ENCODE data around the gene USH1C.

Gene USH1C

DNA sequence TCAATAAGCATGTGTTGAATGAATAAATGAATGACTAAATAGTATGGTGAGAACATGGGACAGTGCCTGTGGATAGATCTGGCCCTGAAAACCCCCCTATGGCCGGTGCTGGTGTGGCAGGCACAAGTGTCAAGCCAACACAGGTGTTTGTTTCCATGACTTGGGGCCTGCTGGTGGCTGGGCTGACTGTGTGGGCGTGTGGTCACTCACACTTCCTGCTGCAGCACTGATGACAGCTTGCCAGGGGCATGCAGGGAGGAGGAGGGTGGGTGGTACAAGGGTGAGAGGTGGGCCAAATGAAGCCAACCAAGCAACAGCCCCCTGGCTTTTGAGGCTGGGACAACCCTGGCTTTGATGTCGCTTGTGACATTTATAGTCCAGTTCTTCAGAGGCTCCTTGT is 37.3 kb downstream of the USH1C start:
- TF ChIP-seq ZFHX2 (tag by site-specific recombination; conservative IDR thresholded peaks at IDR 0.05) (peak; percentile 58), EGR2 (tag by site-specific recombination; IDR thresholded peaks at IDR 0.05; ENCODE audit: low read depth) (peak; percentile 61; the same call in 1 of the 2 replicates)
- TF ChIP-seq, protein P1, sequence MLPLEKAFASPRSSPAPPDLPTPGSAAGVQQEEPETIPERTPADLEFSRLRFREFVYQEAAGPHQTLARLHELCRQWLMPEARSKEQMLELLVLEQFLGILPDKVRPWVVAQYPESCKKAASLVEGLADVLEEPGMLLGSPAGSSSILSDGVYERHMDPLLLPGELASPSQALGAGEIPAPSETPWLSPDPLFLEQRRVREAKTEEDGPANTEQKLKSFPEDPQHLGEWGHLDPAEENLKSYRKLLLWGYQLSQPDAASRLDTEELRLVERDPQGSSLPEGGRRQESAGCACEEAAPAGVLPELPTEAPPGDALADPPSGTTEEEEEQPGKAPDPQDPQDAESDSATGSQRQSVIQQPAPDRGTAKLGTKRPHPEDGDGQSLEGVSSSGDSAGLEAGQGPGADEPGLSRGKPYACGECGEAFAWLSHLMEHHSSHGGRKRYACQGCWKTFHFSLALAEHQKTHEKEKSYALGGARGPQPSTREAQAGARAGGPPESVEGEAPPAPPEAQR (tag by site-specific recombination; IDR thresholded peaks at IDR 0.05): no peak
- TF ChIP-seq, protein P2, sequence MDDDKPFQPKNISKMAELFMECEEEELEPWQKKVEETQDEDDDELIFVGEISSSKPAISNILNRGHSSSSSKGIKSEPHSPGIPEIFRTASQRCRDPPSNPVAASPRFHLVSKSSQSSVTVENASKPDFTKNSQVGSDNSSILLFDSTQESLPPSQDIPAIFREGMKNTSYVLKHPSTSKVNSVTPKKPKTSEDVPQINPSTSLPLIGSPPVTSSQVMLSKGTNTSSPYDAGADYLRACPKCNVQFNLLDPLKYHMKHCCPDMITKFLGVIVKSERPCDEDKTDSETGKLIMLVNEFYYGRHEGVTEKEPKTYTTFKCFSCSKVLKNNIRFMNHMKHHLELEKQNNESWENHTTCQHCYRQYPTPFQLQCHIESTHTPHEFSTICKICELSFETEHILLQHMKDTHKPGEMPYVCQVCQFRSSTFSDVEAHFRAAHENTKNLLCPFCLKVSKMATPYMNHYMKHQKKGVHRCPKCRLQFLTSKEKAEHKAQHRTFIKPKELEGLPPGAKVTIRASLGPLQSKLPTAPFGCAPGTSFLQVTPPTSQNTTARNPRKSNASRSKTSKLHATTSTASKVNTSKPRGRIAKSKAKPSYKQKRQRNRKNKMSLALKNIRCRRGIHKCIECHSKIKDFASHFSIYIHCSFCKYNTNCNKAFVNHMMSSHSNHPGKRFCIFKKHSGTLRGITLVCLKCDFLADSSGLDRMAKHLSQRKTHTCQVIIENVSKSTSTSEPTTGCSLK (tag by site-specific recombination; IDR thresholded peaks at IDR 0.05): no peak
- Histone ChIP-seq H3K9me3 (ENCODE audit: control insufficient read depth, insufficient read depth, low read depth, low read length) (no peaks in the 10 kb centered on the region), H3K4me3 (ENCODE audit: low read depth, low read length) (no peak overlapping the region), H3K36me3 (ENCODE audit: control insufficient read depth in 2 of 2, insufficient read depth in 1 of 2, low read length in 2 of 2) (no peaks in the 10 kb centered on the region), H3K4me1 (ENCODE audit: control insufficient read depth, insufficient read depth, low read length) (no peaks in the 10 kb centered on the region), H3K27ac (ENCODE audit: extremely low read depth, low read depth, low read length) (no peak overlapping the region)
- POLR2A ChIA-PET: no interaction called here
- CTCF ChIA-PET: interaction anchor here (0.6 to 13.0 kb wide), 9 partner anchors 8 to 566 kb away, joined by 3 to 318 read pairs (median 4); partner anchors contain the start of genes ABCC8 and KCNJ11

DNA sequence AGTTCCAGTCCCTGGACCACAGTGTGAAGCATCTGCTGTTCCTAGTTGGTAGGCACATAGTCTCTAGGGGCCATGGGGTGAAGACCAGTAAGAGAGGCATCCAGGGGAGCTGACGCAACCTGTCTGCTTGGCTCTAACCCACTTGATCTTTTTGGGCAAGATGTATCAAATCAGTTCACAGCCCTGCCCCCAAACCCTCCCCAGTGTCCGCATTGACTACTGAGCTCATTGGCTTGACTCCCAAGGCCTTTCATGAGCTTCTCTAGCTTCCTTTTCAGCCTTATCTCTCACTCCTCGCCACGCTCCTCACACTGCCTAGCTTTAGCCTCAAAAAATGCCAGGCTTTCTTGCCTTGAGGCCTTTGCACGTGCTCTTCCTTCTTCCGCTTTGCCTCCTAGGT is 37.9 kb downstream of the USH1C start:
- ChIA-PET CTCF (interaction anchor here (0.5 to 13.0 kb wide), 10 partner anchors 9 to 717 kb away, joined by 3 to 318 read pairs (median 4); partner anchors contain the start of genes ABCC8 and KCNJ11), POLR2A (no interaction called here)
- no peak for TF ChIP-seq ZNF121 (tag by site-specific recombination; IDR thresholded peaks at IDR 0.05)
- TF ChIP-seq, protein P3, sequence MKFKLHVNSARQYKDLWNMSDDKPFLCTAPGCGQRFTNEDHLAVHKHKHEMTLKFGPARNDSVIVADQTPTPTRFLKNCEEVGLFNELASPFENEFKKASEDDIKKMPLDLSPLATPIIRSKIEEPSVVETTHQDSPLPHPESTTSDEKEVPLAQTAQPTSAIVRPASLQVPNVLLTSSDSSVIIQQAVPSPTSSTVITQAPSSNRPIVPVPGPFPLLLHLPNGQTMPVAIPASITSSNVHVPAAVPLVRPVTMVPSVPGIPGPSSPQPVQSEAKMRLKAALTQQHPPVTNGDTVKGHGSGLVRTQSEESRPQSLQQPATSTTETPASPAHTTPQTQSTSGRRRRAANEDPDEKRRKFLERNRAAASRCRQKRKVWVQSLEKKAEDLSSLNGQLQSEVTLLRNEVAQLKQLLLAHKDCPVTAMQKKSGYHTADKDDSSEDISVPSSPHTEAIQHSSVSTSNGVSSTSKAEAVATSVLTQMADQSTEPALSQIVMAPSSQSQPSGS (tag by site-specific recombination; IDR thresholded peaks at IDR 0.05; ENCODE audit: low read depth): no peak
- no peak for TF ChIP-seq ZNF629 (tag by site-specific recombination; IDR thresholded peaks at IDR 0.05)
- no peak for TF ChIP-seq ZNF394 (tag by site-specific recombination; IDR thresholded peaks at IDR 0.05; ENCODE audit: borderline replicate concordance)
- TF ChIP-seq, protein P4, sequence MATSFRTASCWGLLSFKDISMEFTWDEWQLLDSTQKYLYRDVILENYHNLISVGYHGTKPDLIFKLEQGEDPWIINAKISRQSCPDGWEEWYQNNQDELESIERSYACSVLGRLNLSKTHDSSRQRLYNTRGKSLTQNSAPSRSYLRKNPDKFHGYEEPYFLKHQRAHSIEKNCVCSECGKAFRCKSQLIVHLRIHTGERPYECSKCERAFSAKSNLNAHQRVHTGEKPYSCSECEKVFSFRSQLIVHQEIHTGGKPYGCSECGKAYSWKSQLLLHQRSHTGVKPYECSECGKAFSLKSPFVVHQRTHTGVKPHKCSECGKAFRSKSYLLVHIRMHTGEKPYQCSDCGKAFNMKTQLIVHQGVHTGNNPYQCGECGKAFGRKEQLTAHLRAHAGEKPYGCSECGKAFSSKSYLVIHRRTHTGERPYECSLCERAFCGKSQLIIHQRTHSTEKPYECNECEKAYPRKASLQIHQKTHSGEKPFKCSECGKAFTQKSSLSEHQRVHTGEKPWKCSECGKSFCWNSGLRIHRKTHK (tag by site-specific recombination; IDR thresholded peaks at IDR 0.05): no peak
- TF ChIP-seq MYNN (tag by site-specific recombination; IDR thresholded peaks at IDR 0.05; ENCODE audit: borderline replicate concordance): no peak
- TF ChIP-seq ZNF792 (tag by site-specific recombination; IDR thresholded peaks at IDR 0.05): no peak
- no peak for TF ChIP-seq SCRT2 (tag by site-specific recombination; IDR thresholded peaks at IDR 0.05)
- no peak for TF ChIP-seq ZNF571 (tag by site-specific recombination; IDR thresholded peaks at IDR 0.05)
- TF ChIP-seq ZNF768 (tag by site-specific recombination; IDR thresholded peaks at IDR 0.05): no peak
- TF ChIP-seq ZNF544 (tag by site-specific recombination; IDR thresholded peaks at IDR 0.05): no peak
- Histone ChIP-seq H3K9me3 (ENCODE audit: control insufficient read depth, insufficient read depth, low read depth, low read length) (no peaks in the 10 kb centered on the region), H3K4me1 (ENCODE audit: control insufficient read depth, insufficient read depth, low read length) (no peaks in the 10 kb centered on the region), H3K36me3 (ENCODE audit: control insufficient read depth in 2 of 2, insufficient read depth in 1 of 2, low read length in 2 of 2) (no peaks in the 10 kb centered on the region), H3K4me3 (ENCODE audit: low read depth, low read length) (no peak overlapping the region), H3K27ac (ENCODE audit: extremely low read depth, low read depth, low read length) (no peak overlapping the region)

DNA sequence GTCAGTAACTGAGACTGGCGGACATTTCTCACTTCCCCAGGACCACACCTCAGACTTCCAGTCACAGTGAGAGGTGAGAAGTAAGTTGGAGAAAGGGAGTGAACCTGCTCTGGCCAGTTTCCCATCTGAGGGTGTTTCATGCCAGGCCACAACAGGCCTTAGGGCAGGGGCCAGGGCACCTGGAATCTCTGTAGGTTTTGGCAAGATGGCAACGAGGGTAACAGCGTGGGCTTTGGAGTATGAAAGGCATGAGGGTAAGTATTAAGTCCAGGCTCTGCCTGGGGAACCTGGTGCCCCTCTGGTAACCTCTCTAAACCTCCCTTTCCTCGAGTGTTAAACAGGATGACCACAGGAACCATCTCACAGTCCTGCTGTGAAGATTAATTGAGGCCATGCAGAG is 39.1 kb downstream of the USH1C start:
- H3K4me1 ChIP-seq (ENCODE audit: control insufficient read depth, insufficient read depth, low read length): no peaks in the 10 kb centered on the region
- no peaks in the 10 kb centered on the region for H3K9me3 ChIP-seq (ENCODE audit: control insufficient read depth, insufficient read depth, low read depth, low read length)
- H3K36me3 ChIP-seq (ENCODE audit: control insufficient read depth in 2 of 2, insufficient read depth in 1 of 2, low read length in 2 of 2): no peaks in the 10 kb centered on the region
- ChIA-PET CTCF (interaction anchor here (0.6 to 13.0 kb wide), 22 partner anchors 8 to 288 kb away, joined by 3 to 318 read pairs (median 4); partner anchors contain the start of gene KCNJ11), POLR2A (no interaction called here)
- H3K27ac ChIP-seq (ENCODE audit: extremely low read depth, low read depth, low read length): no peak overlapping the region
- no peak overlapping the region for H3K4me3 ChIP-seq (ENCODE audit: low read depth, low read length)
- TF ChIP-seq, protein P5, sequence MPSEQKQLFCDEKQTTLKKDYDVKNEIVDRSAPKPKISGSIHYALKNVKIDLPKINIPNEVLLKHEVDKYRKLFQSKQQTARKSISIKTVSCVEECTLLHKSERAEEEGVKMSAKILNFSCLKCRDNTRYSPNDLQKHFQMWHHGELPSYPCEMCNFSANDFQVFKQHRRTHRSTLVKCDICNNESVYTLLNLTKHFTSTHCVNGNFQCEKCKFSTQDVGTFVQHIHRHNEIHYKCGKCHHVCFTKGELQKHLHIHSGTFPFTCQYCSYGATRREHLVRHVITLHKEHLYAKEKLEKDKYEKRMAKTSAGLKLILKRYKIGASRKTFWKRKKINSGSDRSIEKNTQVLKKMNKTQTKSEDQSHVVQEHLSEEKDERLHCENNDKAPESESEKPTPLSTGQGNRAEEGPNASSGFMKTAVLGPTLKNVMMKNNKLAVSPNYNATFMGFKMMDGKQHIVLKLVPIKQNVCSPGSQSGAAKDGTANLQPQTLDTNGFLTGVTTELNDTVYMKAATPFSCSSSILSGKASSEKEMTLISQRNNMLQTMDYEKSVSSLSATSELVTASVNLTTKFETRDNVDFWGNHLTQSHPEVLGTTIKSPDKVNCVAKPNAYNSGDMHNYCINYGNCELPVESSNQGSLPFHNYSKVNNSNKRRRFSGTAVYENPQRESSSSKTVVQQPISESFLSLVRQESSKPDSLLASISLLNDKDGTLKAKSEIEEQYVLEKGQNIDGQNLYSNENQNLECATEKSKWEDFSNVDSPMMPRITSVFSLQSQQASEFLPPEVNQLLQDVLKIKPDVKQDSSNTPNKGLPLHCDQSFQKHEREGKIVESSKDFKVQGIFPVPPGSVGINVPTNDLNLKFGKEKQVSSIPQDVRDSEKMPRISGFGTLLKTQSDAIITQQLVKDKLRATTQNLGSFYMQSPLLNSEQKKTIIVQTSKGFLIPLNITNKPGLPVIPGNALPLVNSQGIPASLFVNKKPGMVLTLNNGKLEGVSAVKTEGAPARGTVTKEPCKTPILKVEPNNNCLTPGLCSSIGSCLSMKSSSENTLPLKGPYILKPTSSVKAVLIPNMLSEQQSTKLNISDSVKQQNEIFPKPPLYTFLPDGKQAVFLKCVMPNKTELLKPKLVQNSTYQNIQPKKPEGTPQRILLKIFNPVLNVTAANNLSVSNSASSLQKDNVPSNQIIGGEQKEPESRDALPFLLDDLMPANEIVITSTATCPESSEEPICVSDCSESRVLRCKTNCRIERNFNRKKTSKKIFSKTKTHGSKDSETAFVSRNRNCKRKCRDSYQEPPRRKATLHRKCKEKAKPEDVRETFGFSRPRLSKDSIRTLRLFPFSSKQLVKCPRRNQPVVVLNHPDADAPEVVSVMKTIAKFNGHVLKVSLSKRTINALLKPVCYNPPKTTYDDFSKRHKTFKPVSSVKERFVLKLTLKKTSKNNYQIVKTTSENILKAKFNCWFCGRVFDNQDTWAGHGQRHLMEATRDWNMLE (tag by site-specific recombination; conservative IDR thresholded peaks at IDR 0.05; ENCODE audit: low read depth): no peak
- TF ChIP-seq, protein P6, sequence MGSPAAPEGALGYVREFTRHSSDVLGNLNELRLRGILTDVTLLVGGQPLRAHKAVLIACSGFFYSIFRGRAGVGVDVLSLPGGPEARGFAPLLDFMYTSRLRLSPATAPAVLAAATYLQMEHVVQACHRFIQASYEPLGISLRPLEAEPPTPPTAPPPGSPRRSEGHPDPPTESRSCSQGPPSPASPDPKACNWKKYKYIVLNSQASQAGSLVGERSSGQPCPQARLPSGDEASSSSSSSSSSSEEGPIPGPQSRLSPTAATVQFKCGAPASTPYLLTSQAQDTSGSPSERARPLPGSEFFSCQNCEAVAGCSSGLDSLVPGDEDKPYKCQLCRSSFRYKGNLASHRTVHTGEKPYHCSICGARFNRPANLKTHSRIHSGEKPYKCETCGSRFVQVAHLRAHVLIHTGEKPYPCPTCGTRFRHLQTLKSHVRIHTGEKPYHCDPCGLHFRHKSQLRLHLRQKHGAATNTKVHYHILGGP (tag by site-specific recombination; IDR thresholded peaks at IDR 0.05): no peak
- no peak for TF ChIP-seq ZSCAN30 (tag by site-specific recombination; IDR thresholded peaks at IDR 0.05)
